HG03097 (cell line): ENCODE data around the gene PARD3.

Source experiments
- ATAC-seq: cut with Tn5 transposase; IDR thresholded peaks from one replicate; pipeline ENCODE4 v1.9.1; 2021; ENCODE audit not compliant: unreplicated experiment, low FRiP score

Gene PARD3

DNA sequence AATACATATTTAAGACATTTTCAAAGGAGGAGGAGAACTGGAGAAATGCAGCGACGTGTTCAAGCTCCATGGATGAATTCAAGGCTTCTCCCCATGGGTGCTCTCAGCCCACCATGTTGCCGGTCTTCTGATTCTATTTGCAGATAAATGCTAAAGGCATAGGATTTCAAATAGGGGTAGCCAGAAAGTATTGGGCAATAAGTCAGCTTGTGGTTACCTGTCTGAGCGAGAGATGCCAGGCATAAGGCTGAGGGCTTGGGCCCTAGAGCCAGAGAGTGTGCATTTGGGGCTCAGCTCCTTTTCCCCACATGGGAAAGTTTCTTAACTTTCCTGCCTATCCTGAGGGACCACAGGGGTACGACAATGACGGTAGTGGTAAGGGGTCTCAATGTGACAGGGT, 180.0 kb downstream of the PARD3 start:
- no peak for ATAC-seq

DNA sequence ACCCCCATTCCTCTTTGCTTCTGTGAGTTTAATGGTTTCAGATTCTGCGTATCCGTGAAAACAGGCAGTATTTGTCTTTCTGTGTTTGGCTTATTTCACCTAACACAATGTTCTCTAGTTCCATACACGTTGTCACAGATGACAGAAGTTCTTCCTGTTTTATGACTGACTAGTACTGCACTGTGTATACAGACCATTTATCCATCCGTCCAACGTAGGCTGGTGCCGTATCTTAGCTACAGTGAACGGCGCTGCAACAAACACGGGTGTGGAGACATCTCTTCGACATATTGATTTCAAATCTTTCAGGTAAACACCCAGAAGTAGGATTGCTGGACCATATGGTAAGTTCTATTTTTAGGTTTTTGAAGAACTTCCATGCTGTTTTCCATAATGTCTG, 181.7 kb downstream of the PARD3 start:
- ATAC-seq, result no peak

DNA sequence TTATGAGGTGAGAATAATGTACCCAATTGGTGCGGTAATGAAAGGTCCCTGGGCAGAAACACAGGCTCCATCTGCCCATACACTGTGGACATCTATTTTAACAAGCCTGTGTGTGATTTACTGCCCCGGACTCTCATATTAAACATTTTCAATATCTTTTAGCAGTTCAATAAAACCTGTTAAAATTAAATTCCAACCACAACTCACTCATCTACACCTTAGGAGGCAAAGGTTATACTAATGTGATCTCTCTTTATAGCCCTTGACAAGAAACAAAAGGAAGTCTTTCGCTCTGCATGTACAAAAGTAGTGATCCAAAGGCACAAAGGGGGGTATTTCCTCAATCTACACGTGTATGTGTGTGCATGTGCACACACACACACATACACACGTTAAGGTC, 186.0 kb downstream of the PARD3 start:
- no peak for ATAC-seq

DNA sequence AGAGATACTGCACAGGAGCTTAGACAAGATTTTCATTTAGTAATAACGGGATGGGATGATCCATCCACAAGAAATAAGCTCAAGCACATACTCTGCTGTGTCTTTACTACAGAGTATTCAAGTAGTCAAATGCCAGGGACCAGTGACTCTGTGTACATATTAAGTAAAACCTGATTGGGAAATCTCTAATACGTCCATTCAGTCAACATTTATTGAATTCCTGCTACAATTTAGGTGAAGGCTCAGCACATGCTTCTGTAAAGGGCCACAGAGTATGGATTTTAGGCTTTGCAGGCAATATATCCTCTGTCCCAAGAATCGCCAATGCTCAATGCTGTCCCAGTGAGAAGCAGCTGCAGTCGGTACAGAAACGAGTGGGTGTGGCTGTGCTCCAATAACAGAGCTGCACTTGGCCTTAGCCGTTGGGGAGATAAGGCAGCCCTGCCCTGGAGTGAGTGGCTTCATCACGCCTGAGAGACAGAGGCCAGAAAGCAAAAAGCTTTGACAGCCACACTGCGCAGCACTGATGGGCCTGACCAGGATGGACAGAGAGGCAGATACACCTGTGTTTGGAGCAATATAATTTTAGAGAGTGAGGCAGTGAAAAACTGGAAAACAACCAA, 186.8 kb downstream of the PARD3 start:
- ATAC-seq, result no peak

DNA sequence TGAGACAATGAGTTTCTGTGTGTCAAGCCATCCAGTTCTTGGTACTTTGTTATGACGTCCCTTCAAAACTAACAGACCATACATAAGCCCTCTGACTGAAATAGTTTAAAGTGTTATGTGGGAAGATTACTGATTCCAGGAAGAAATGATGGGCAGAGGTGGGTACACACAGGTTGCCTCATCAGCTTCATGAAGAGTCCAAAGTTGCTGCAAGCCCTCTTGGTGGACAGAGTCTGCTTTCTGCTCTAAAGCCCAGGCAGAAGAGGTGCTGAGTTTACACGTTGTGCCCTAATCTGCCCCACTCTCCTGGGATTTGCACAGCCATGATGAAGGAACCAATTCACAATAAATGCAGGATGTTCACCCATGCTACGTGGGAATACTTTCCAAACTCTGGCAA, 187.4 kb downstream of the PARD3 start:
- ATAC-seq, result no peak

DNA sequence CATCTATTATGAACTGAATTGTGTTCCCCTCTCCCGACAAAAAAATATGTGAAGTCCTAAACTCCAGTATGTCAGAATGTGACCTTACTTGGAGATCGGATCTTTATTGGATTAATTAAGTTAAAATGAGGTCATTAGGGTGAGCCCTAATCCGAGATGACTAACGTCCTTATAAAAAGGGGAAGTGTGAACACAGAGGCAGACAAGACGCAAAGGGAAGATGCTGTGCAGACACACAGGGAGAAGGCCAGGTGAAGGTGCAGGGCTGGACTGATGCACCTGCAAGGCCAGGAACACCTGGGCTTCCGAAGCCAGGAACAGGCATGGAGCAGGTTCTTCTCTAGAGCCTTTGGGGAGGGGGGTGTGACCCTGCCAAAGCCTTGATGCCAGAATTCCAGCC, 187.8 kb downstream of the PARD3 start:
- ATAC-seq, result no peak

DNA sequence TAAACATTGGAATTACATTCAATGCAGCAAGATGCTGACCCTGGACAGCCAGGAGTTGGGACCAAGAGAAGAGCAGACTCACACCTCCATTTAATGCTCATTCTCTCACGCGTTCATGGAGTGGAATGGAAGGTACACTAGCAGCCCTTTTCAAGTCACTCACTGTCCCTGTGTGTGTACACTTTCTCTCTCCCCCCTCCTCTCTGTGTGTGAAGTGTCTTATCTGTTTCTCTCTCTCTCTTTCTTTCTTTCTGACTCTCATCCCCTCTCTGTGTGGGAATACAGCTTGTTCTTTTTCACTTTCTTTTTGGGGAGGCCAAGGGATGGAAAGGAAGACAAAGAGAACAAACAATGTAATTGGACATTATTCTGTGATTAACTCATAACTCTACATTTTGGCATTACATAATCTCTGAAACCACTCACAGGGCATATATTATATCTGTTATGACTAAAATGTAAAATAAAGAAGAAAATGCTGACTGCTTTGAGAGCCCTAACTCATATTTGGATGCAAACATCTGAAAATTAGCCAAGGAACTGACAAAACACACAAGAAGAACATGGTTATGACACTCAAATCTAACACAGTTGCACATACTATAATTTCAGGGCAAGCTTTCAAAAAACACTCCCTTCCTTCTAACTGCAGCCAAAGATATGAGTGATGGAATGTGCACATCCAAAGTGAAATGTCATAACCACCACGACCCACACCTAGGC, 188.8 kb downstream of the PARD3 start:
- ATAC-seq, result no peak

DNA sequence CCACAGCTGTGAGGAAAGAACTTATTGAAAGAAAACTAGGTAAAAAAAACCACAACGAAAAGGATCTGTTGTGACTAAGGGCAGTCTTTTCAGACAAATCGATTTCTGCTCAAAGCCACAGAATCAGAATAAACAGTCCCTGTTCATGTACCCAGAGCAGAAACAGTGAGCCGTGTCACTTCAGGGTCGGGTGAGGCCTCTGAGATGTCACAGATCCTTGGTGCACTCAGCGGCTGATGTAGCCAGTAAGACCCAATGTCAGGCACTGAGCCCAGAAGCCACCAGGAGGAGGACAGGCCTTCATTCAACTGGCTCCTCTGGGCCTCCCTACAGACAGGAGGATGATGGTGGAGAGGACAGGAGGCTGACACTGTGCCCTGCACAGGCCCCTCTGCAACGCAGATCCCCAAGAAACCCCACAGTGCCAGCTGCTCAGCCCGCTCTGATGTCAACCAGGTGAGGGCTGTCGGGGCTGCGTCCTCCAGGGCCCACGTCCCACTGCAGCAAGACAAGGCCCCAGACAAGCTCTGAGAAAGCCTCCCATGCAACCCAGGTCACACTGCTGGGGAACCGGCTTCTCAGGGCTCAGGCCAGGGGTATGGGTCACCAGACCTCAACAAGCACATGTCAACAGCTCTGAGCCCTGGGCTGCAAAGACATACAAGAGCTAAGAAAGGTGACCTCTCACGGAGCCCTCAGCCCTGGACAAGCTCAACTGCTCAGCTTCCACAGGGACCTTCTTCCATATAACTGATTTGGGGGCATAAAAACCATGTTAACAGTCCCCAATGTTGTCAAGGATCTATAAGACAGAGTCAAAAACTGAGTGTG, 190.6 kb downstream of the PARD3 start:
- no peak for ATAC-seq

DNA sequence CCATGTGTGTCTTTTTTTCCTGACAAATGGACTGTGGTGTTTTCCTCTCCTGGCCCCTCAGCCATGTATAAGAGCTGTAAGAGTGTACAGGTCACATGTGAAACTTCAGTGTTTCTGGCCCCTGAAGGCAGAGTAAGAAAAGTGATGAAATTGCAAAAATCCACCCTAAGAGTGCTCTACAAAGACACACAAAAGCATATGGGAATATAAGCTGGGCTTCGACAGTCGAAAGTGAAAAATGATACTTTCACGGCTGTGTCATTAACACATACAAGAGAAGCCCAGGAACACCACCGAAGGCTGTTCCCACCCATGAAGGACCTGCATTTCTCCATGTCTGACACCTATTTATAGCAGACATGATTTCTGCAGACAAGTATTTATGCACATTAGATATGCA, 192.2 kb downstream of the PARD3 start:
- no peak for ATAC-seq

DNA sequence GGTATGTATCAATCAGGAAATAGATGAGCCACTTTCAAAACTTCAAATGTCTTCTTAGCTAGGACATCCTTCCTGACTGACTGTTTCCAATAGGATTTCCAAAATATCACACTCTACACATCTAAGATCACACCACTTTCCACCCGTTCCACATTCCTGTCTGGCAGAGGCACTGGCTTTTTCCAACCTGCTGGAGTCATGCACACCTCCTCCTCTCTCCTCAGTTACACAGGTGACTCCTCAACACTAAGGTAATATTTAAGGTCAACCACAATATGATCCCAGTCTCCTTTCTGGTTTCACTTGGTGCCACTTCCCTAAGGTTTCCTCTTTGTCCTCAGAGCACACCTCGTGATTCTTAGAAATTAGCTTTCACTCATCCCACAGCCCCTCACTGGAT, 196.5 kb downstream of the PARD3 start:
- no peak for ATAC-seq

DNA sequence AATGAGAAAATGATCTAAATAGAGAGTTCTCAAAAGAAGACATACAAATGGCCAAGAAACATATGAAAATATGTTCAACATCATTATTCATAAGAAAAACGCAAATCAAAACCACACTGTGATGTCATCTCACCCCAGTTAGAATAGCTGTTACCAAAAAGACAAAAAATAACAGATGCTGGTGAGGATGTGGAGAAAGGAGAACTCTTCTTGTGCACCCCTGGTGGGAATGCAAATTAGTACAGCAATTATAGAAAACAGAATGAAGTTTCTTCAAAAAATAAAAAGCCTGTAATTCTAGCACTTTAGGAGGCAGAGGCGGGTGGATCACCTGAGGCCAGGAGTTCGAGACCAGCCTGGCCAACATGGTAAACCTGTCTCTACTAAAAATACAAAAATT, 199.3 kb downstream of the PARD3 start:
- no peak for ATAC-seq

DNA sequence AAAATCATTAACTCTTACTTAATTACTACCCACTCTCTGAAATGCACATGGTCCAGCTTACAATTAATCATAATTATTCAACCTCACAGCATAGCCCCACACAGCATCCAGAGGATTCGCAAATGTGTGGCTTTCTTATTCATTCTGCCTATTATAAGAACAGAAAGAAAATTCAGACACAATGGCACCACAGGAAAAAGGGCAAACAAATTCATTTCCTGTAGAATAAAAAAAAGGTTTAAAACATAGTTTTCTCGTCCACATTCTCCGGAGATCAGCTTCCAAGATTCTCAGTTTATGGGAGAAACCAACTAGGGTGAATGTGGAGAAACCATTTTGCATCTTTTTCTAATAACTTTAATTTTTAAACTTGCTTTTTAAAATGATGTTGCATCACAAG, 201.6 kb downstream of the PARD3 start:
- no peak for ATAC-seq

DNA sequence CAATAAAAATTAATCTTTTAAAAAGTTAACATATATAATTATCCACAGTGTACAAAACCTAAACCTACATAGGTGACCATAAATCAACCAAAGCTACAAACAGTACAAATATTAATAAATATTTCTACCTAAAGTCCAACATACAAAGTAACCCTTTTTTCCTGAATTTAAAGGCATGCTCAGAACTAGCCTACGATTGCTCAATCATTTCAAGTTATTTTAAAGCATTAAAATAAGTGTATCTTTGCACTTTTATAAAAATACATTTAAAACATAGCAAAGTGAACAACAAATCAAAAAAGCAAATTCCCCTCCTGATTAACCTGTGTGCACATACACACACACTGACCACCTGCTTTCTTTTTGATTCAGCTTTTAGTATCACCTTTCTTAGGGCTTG, 202.2 kb downstream of the PARD3 start:
- no peak for ATAC-seq

DNA sequence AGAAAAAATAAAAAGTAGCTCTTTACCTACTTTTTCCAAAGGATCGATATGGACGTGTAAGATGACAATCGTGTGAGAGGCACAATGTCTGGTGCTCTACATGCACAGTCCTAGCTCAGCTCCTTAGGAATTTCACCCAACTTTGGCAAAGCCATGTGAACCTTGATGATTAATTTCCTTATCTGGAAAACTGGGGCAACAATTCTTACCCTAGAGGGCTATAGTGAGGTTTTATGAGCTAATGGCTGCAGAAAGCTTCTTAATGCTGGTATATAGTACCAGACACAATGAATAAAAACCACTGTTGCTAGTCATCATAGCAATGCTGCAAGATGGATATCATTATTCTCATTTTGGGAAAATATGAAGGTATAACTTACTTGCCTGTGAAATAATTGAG, 202.7 kb downstream of the PARD3 start:
- no peak for ATAC-seq

DNA sequence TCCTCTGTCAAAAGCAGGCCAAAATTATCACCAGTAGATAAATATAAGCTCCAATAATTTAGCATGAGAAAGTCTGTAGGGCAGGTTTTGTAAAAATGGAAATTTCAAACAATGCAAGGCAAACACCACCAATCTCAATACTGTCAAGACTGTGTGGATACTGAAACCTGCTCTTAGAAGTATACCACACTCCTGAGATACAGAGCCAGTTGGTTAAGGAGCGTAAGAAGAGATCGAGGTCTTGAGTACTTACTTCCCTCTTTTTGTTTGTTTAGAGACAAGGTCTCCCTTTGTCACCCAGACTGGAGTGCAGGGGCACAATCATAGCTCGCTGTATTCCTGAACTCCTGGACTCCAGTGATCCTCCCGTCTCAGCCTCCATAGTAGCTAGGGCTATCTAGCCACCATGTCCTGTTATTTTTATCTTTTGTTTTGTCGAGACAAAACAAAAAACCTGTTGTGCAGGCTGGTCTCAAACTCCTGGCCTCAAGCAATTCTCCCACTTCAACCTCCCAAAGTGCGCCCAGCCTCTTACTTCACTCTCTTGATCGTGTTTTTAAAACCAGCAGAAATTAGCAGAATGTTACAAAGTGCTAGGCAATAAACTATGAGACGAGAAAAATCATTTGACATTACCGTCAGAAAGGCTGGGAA, 205.7 kb downstream of the PARD3 start:
- ATAC-seq, result no peak

DNA sequence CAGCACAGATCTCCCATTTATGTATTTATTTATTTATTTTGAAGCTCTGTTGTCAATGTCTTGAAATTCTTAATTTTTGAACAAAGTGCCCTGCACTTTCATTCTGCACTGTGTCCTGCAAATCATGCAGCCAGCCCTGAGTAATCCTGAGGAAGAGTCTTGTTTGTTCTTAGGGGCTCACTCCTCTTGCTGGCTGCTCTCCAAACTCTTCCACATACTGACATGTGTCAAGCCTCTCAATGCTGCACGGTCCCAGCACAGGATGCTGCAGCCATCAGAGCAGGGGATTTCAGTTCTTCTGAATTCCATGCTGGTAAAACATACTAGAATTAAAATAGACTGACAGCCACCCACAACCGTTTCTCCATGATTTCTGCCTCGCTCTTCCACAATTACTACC, 207.2 kb downstream of the PARD3 start:
- ATAC-seq, result no peak

DNA sequence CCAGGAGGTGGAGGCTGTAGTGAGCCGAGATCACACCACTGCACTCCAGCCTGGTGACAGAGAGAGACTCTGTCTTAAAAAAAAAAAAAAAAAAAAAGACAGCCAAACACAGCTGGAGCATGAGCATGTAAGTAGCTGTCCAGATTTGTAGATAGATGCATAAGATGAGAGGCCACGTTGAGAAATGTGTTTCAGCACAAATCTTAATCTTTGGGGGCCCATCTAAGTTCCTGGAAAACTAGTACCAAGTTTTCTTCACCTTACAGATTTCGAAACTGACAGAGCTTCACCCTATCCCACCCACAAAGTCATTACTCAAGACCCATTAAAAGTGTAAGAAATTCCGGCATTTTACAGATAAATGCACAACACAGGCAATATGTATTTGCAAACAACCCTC, 208.2 kb downstream of the PARD3 start:
- no peak for ATAC-seq

DNA sequence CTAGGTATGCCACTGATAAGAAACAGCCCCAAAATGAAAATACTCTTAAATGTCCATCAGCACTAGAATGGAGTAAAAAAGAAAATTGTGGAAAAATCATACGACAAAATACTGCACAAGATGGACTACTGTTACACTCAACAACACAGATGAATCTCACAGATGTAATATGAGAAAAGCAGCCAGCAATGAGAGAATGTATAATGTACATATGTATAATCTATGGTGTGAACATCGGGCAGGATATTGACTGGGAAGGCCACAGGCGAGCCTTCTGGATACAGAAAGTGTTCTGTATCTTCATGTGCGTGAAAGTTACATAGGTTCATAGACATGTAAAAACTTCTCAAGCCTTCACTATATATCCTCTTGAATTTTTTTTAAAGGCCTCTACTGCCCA, 212.6 kb downstream of the PARD3 start:
- ATAC-seq, result no peak

DNA sequence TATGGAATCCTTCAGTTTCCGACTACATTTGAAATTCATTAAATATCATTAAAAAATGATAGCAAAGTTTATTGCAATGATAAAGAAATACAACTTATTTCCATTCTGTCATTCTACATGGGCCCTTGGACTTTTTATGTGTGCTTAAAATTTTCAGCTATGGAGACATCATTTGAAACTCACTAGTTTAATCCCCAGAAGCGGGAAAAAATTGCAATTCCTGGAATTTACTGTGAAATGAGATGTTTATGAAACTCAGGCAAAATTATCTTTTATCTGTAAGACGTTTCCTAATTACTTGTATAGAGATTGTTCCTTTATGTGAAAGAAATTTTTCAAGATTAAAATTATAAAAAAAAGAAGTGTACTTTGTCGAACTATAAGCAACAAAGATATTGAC, 213.4 kb downstream of the PARD3 start:
- ATAC-seq, result no peak

DNA sequence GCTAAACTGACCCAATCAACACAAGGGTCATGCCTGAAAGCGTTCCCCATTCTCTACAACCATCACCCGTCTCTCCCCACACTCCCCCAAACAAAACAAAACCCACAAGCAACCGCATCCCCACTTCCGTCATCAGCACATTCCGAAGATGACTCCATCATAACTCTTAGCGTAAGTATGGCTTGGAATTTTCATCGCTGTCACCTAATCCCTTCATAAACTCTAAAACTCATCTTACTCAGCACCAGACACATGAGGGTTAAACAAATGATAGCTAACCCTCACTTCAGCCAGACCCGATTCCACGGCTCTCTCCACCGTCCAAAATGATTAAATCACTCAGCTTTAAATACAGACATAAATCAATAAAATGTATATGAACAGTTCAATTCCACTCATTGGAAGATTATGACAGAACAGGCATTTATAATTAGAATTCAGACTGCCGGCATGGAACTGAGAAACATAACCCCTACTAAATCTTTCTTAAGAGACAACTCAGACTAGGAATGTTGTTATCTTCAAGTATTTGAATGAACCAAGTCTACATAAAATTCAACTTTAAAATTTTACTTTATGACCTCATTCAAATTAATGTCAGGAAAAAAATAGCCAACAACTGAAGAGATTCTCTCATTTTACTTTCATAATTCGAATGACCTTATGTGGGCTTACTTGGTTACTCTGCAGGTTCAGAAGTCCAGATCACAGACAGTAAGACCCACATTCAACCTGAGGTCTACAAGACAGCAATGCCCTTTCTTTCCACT, 215.9 kb downstream of the PARD3 start:
- ATAC-seq, result no peak

DNA sequence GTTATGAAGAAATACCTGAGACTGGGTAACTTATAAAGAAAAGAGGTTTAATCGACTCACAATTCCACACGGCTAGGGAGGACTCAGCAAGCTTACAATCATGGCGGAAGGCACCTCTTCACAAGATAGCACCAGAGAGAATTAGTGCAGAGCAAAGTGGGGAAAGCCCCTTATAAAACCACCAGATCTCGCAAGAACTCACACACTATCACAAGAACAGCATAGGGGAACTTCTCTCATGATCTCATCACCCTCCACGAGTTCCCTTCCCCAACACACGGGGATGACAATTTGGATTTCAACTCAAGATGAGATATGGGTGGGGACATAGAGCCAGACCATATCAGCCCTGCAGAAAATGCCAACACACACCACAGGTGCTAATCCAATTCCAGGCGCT, 218.7 kb downstream of the PARD3 start:
- ATAC-seq, result no peak
